ENCODE data around the gene VPS4A.
"Not testable (repeated sequence)": the region's sequence is repeated elsewhere in the genome, so short reads cannot be mapped to it uniquely, and the experiment has no call there.

Gene VPS4A

DNA sequence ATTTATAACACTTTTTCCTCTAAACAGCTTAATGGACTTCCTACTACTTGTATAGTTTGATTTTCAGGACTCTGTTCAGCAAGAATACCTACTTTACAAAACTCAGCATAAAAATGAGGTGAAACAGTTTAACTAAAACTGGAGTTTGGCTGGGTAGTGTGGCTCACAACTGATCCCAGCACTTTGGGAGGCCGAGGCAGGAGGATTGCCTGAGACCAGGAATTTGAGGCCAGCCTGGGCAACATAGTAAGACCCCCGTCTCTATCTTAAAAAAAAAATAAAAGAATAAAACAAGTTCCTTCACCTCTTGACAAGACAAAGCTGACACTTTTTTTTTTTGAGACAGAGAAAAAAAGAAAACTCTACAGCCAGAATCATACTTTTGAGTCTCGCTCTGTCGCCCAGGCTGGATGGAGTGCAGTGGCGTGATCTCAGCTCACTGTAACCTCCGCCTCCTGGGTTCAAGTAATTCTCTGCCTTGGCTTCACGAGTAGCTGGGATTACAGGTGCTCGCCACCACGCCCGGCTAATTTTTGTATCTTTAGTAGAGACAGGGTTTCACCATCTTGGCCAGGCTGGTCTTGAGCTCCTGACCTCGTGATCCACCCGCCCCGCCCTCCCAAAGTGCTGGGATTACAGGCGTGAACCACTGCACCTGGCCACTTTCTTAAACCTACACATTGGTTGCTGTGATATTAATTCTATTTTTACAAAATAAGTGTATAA, 16.6 kb downstream of the VPS4A start:
- DNase-seq (ENCODE audit: low spot score) = no peak

DNA sequence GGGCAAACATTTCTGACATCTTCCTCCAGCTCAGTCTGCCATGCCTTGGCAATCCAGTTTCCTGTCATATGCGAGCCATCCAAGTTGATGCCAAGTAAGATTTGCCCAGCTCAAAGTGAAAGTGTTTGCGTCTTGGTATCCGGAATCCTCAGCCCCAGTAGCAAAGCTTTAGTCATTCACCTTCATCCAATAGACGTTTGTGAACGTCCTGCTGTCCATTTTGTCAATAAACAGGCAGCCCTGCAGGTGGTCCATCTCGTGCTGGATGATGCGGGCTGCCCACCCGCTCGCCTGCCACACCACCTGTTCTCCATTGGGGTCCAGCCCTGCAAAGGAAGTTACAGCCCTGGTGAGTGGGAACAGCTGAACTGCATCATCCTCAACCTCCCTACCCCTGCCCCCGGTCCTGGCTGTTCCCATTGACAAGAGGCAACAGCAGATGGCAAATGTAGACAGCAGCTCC, 17.7 kb downstream of the VPS4A start:
- DNase-seq (ENCODE audit: low spot score) = no peak

DNA sequence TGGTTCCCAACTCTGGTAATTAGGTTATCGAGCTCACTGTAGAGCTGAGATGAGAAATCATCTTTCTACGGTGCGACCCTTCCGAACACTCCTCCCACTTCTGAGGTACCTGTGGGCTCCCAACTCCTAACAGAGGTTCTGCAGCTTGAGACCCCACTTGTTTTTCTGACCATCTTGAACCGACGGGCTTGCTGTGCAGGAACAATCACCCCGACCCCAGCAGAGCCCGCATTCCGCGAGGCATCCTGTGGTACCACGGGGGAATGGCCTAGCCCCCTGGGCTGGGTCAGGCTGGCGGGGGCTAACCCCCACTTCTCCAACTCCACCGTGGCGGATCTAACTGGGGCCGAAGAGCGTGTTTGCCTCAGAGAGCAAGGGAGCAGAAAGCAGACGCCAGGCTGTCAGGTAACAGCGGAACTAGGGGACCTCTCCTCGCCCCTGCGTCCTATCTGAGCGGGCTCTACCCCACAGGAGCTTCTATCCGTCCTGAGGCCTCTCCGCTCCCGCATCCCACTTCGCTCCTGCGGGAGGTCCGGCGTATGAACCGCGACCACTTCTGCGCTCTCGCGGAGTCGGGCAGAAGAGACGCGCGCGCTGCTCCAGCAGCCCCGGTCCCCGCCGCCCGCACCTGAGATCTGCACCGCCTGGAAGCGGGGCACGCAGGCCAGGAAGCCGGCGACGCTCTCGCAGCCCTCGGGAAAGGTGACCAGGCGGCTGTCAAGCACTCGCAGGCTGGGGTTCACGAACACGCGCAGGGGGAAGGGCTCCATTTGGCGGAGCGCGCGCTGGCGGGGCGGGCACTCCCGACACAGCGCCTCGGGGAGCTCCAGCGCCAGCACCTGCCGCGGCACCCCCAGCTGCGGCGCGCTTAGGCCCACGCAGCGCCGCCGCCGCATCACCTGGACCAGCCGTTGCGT, 18.5 kb downstream of the VPS4A start:
- no peak for DNase-seq (ENCODE audit: low spot score)

DNA sequence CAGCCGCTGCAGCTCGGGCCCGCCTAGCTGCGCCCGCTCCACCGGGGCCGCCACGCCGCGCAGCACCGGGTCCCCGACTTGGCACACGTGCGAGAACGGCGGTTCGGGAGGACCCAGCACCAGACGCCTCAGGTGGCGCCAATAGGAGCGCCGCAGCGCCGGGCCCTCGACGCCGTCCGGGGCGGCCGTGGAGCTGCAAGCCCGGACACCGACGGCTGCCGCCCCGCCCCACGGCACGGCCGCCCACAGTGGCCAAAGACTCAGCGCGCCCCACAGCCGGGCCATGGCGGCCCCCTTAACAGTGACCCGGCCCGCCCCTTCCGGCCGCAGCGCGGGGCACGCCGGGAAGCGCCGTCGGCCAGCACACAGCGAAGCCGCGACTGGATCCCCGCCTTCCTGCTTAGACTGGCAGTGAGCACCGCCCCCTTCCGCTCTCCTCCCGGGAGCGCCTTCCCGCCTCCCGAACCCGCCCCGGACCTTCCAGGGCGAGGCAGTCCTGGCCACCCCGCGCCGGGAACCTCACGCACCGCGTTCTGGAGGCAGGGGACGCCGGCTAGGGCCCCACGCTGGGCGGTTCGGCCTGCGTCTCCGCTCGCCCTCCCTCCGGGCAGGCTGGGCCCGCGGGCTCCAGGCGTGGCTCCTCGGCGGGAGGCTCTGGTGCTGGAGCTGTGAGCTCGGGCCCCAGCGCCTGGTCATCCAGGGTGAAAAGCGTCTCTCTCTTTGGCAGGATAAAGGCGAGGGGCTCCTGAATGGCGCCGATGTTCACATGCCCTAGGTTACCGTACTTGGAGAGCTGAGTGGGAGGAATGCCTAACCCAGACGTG, 19.3 kb downstream of the VPS4A start, which contains the start of gene PDF:
TSS of gene PDF (minus strand) at position 303 of the 824 bp plus-strand sequence. CDS start at position 285, 18 bp downstream.
- DNase-seq (ENCODE audit: low spot score) = peak; percentile 93

DNA sequence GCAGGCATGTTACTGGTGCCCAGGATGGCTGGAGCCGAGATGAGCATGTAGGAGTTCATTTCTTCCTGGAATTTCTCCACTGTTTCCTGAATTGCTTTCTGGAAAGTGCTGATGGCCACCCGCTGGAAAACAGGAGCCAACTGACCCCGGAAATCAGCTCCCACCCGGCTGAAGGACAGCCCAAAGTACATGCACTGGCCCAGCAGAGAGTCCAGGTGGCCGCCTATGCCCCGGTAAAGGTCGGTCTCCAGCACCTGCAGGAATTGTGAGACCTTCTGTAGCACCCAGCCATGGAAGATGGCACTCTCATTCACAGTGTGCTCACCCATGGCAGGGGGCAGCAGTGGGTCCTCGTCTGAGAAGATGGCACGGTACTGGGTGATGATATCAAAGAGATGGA, 23.5 kb downstream of the VPS4A start:
- DNase-seq (ENCODE audit: low spot score) = no peak

DNA sequence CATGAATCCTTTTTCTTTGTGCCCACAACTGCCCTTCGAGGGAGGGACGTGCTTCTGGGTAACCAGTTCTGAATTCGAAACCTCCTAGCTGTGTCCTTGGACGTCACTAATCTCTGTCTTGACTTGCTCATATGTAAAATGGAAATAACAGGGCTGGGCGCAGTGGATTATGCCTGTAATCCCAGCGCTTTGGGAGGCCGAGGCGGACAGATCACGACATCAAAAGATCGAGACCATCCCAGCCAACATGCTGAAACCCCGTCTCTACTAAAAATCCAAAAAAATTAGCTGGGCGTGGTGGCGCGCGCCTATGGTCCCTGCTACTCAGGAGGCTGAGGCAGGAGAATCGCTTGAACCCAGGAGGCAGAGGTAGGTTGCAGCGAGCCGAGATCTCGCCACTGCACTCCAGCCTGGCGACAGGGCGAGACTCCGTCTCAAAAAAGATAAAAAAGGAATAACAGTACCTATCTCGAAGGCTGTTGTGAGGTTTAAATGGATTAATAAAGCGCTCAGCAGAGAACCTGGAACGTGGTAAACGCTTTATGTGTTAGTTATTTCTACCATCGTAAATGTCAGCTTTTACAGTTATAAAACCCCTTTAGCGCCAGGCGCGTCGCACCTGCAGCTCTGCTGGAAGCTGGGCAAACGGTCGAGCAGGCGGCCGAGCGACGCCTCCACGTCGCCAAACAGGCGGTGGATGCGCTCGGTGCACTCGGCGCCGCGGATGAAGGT, 27.6 kb downstream of the VPS4A start:
- no peak for DNase-seq (ENCODE audit: low spot score)

DNA sequence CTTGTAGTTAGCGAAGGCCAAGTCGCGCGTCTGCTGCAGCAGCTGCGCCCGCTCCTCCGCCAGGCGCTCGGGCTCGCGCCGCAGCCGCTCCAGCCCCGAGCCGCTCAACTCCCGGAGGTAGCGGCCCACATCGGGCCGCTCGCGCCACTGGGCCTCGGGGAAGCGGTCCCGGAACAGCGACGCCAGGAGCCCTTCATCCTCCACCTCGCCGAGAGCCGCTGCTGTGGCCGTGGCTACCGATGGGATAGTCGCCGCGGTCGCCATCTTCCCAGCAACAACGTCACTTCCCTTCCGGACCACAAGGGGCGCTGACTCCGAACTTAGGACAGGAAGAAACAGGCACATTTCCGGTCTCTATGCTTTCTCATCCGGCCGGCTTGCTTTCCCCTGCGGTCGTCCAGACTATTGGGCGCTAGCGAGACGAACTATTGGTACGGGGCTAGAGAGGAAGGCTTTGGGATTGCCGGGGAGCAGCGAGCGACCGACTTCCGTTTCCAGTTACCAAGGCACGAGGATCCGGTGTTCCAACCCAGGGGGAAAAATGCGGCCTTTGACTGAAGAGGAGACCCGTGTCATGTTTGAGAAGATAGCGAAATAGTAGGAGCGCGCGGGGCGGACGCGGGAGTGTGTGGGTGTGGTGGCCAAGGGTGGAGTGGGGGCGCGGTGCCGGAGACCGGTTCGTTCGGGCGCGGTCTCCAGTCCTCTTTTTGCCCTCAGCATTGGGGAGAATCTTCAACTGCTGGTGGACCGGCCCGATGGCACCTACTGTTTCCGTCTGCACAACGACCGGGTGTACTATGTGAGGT, 28.3 kb downstream of the VPS4A start, which contains the start of the genes COG8 and NIP7:
TSS of gene COG8 (minus strand) at position 276 of the 806 bp plus-strand sequence. CDS start at position 264, 12 bp downstream.
TSS of gene NIP7 (plus strand) at position 484 of the 806 bp plus-strand sequence. CDS start at position 542, 58 bp downstream.
- peak; percentile 99 for DNase-seq (ENCODE audit: low spot score)

DNA sequence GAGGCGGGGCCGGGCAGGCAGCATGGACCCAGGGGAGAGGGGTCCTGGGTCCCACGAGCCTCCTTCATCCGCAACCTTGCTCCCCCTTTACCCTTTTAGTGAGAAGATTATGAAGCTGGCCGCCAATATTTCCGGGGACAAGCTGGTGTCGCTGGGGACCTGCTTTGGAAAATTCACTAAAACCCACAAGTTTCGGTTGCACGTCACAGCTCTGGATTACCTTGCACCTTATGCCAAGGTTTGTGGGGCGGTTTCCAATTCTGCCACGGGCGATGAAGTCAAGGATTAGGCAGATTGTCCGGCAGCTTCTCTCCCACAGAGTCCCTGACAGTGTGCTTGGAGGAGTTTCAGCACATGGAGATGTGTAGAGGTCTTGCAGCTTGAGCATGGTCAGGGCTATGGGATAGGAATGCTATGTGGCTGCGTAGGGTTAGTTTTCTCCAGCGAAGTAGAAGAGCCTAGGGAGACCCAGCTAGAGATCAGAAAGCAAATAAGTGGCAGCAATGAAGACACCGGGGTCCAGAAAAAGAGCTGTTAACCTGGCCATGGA, 29.0 kb downstream of the VPS4A start:
- no peak for DNase-seq (ENCODE audit: low spot score)

DNA sequence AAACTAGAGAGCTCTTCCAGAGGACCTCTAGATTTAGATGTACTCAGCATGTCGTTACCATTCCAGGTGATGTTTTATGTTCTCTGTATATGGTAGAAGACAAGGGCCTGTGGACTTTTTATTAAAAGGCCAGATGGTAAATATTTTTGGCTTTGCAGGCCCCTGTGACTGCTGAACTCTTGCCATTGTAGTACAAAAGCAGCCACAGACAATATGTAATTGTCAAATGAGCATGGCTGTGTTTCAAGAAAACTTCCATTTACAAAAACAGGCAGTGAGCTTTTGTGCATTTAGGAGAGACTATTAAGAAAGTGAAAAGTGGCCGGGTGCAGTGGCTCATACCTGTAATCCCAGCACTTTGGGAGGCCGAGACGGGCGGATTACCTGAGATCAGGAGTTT, 33.0 kb downstream of the VPS4A start:
- DNase-seq (ENCODE audit: low spot score) = no peak

DNA sequence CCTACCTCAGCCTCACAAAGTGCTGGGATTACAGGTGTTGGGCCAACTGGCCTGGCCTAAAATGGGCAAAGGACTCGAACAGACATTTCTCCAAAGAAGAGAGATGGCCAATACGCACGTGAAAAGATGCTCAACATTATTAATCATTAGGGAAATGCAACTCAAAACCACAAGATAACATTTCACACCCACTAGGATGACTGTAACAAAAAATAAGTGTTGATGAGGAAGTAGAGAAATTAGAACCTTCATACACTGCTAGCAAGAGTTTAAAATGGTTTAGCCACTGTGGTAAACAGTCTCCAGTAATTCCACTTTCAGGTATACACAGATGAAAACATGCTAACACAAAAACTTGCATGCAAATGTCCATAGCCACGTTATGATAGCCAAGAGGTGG, 34.8 kb downstream of the VPS4A start:
- no peak for DNase-seq (ENCODE audit: low spot score)

DNA sequence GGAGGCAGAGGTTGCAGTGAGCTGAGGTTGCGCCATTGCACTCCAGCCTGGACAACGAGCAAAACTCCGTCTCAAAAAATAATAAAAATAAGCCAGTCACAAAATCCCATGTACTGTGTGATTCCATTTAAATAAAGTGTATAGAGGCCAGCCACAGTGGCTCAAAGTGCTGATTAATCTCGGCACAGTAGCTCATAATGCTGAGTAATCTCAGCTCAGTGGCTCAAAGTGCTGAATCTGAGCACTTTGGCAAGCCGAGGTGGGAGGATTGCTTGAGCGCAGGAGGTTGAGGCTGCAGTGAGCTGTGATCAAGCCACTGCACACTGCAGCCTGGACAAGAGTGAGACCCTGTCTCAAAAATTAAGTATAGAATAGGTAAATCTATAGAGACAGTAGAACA, 35.5 kb downstream of the VPS4A start:
- DNase-seq (ENCODE audit: low spot score) = no peak

DNA sequence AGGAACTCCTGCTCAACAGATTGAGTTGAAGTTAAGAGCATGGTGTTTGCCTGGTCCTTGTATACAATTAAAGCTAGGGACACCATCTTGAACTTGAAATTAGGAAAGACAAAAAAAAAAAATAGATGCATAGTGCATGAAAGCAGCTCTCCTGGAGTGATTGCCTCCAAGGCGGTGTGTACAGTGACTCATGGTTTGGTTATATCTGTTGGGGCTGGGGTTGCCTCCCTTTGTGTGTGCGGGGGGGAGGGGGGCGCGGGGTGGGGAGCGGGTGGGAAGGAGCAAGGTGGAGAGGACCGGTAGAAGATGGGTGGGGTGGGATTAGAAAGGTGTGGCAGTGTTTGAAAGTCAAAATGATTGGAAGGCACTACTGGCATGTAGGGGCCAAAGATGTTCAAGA, 37.1 kb downstream of the VPS4A start:
- no peak for DNase-seq (ENCODE audit: low spot score)

DNA sequence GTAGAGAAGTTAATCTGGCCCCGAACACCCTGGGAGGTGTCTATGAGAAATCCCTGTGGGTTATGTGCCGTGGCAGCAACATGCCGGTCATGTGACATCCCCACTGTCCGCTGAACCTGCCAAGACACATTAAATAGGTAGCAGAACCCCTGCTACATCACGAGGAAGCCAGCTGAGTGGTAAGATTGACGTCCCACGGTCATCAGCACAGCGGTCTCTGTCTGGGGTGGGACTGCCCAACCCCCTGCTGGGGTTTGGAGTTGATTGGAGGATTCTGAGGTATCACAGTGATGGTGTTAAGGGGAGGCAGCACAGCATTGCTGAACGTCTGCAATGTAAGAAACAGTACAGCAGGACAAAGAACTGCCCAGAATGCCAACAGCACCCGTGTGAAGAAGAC, 38.4 kb downstream of the VPS4A start:
- no peak for DNase-seq (ENCODE audit: low spot score)

DNA sequence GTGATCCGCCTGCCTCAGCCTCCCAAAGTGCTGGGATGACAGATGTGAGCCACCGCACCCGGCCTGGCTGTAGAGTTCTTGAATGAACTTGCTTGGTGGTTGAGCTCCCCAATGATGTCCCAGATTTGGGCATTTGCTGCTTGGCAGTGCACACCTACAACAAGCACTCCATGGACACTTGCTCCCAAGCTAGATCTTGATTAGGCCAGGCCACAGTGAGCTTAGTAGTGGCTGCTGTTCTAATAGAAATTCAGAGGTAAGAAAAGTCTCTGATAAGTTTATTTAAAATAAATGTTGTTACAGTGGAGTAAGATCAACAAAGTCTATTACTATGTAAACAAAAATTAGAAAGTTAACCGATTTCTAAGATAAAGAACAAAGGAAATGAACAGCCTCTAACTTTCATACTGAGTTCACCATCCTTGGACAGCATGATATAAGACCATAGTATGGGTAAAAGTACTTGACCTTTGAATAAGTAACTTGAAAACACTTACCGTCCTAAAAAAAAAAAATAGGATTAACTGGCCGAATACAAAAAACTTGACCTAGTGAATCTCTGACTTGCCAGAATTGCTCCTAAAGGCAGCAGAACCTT, 39.5 kb downstream of the VPS4A start:
- DNase-seq (ENCODE audit: low spot score) = no peak

DNA sequence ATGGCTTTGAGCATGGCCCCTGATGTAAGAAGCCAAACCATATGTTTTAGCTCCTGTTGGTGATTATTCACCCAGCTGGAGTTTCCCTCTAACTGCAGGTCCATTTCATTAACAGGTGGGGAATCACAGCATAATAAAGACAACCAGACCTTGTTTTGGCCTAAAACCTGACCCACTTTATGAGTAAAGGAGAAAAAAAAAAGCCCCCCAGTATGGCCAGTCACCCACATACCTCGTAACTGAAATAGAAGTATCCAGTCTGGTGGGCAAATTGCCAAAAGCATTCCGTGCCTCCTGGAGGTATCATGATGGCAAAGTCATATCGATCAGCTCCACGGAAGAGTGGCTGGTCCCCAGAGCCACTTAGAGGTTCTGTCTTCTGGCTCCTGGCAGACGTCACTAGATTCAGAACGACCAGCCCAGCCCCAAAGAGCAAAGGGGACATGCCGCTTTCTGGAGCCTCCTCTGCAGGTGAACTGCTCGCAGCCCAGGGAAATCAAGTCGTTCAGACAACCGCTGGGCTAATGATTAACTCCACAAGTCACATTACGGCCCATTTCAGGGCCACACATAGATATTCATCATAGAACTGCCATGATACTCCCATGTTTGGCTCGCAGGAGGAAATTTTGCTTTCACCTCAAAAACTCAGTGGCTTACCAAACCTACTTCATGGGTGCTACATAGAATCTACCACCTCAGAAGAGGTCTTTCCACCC, 40.3 kb downstream of the VPS4A start, which contains the start of gene TMED6:
TSS of gene TMED6 (minus strand) at position 478 of the 719 bp plus-strand sequence. CDS start at position 445, 33 bp downstream.
- peak; percentile 57 for DNase-seq (ENCODE audit: low spot score)

DNA sequence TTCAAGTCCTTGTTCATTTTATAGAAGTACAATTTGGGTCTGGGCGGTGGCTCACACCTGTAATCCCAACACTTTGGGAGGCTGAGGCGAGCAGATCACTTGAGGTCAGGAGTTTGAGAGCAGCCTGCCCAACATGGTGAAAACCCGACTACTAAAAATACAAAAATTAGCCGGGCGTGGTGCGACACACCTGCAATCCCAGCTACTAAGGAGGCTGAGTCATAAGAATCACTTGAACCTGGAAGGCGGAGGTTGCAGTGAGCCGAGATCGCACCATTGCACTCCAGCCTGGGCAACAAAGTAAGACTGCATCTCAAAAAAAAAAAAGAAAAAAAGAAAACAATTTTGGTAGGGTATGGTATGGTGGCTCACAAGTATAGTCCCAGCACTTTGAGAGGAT, 48.9 kb downstream of the VPS4A start:
- DNase-seq (ENCODE audit: low spot score) = not testable (repeated sequence)

DNA sequence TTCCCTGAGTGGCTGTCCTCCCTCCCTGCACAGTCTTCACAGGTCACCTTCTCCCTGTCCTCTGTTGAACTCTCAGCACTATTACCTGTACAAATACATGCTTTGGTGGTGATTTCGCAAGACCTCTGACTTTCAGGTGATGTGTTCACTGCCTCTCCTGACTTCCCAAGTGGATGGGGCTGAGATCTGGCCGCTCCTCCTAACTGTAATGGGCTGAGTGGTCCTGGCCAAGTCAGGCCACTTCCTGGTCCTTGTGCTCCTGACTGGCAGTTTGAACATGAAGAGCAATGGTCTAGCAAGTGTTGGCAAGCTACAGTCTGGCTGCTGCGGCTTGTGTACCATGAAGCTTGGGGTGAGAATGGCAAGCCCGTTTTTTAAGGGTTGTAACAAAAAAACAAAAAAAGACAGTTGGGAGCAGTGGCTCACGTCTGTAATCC, 52.1 kb downstream of the VPS4A start:
- no peak for DNase-seq (ENCODE audit: low spot score)

DNA sequence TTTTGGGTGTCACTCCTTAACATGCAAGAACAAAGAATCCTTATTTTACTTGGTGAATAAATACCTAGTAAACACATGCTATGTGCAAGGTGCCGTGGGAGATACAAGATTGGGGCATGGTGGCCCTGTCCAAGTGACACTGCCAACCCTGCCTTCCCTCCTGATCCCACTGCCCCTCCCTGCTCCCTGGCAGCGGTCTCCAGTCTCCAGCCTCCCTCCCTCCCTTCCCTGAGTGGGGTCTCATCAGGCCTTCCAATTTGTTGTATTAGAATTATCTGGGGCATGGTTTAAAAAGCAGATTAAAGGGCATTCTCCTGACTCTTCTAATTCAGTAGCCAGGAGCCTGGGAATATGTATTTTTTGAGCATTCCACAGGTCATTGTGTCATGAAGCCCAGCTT, 52.9 kb downstream of the VPS4A start:
- DNase-seq (ENCODE audit: low spot score) = no peak

DNA sequence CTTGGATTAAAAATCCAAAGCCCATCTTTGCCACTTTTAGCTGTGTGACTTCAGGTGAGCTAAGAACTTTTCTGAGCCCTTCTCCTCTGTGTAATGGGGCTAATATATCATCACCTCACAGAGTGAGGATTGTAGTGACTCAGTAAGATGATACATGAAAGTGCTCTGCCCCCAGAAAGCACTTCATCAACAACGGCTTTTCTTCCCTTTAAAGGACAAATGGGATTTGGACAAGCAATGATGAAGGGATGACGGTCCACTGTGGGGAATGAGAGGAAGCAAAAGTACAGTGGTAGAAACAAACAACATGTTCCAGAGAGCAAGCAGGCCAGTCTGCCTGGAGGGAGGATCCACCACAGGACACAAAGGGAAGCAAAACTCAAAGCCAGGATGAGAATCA, 54.8 kb downstream of the VPS4A start:
- no peak for DNase-seq (ENCODE audit: low spot score)

All from cerebellar cortex (tissue), 1 donor.